Endothelial cell of umbilical vein (primary cell): ENCODE results near the gene MSL2. TPM values are rescaled to one million over a fixed set of nuclear protein-coding genes. Genes with fewer than 3 reads are reported as not detected.

Experiments
- BruUV-seq: library from RNA; stranded (reverse); fragments of 400-500 nt; replicated peaks from 2 replicates; lab custom pipeline; 2021; lab: Mats Ljungman, UMichigan
- CTCF ChIA-PET: fragments of 300-600, 350-600 bp; sonication (Branson Sonifier 250); formaldehyde crosslinking; loops from one replicate; lab custom pipeline; 2021; ENCODE audit warnings: antibody characterized with exemption, inconsistent platforms; lab: Charles Lee
- POLR2A ChIA-PET: fragments of 300-600, 350-600 bp; sonication (Branson Sonifier 250); formaldehyde crosslinking; loops from one replicate; lab custom pipeline; 2021; ENCODE audit warnings: antibody characterized with exemption, inconsistent platforms; lab: Charles Lee
- DNase-seq: peaks from one replicate; pipeline ENCODE4 v3.0.0-alpha.2; 2011; ENCODE audit warnings: low read depth, low spot score
- FAIRE-seq: peaks from 2 replicates; lab custom pipeline; 2011; peaks lifted over from hg19 to GRCh38; lab: Jason Lieb, UNC
- H2AFZ ChIP-seq: 2 replicates; pipeline ENCODE4 v1.6.0; 2012; ENCODE audit warnings: low read depth, low read length, control low read depth, inconsistent platforms
- H3K27ac ChIP-seq: 2 replicates; pipeline ENCODE4 v1.5.1; 2011; ENCODE audit warnings: low read depth, mild to moderate bottlenecking, control low read depth, low read length, moderate library complexity; ENCODE audit not compliant: insufficient read depth
- H3K27me3 ChIP-seq, 2 experiments: 2 replicates each; pipeline versions ENCODE4 v1.6.0 to v1.6.1; 2011; ENCODE audit warnings: low read length in 2 of 2, mixed read lengths in 1 of 2; ENCODE audit not compliant: control insufficient read depth in 2 of 2, insufficient read depth in 2 of 2
- H3K36me3 ChIP-seq, 2 experiments: 2 replicates in 1 of 2; 3 replicates in 1 of 2; pipeline ENCODE4 v1.5.1; 2011; ENCODE audit warnings: low read length in 2 of 2, mild to moderate bottlenecking in 1 of 2, moderate library complexity in 1 of 2; ENCODE audit not compliant: control insufficient read depth in 2 of 2, insufficient read depth in 2 of 2; ENCODE audit errors: extremely low read depth in 1 of 2
- H3K4me1 ChIP-seq: 3 replicates; pipeline ENCODE4 v1.5.1; 2011; ENCODE audit warnings: mild to moderate bottlenecking, low read length; ENCODE audit not compliant: control insufficient read depth, insufficient read depth; ENCODE audit errors: extremely low read depth
- H3K4me2 ChIP-seq: 2 replicates; pipeline ENCODE4 v1.6.1; 2011; ENCODE audit warnings: low read length, control low read depth, mixed read lengths; ENCODE audit not compliant: insufficient read depth
- H3K4me3 ChIP-seq, 3 experiments: fragments of 200-600 bp in 1 of 3; sonication (generic), shearing (Covaris generic) in 1 of 3; replicated peaks in 1 of 3; 2 replicates each; pipeline ENCODE4 v1.5.1; 2011 to 2016; ENCODE audit warnings: control low read depth in 3 of 3, low read length in 3 of 3, mild to moderate bottlenecking in 2 of 3, inconsistent platforms in 1 of 3, low read depth in 1 of 3, moderate library complexity in 1 of 3; ENCODE audit not compliant: insufficient read depth in 1 of 3
- H3K79me2 ChIP-seq: 2 replicates; pipeline ENCODE4 v1.6.0; 2012; ENCODE audit warnings: low read length, inconsistent platforms; ENCODE audit not compliant: control insufficient read depth, insufficient read depth
- H3K9ac ChIP-seq: replicated peaks from 2 replicates; pipeline ENCODE3; 2011; ENCODE audit warnings: low read length, control low read depth; ENCODE audit not compliant: insufficient read depth; ENCODE audit errors: extremely low read depth
- H3K9me1 ChIP-seq: replicated peaks from 3 replicates; pipeline ENCODE4 v1.6.0; 2011; ENCODE audit warnings: mild to moderate bottlenecking, low read length; ENCODE audit not compliant: control insufficient read depth, insufficient read depth; ENCODE audit errors: extremely low read depth
- H3K9me3 ChIP-seq: replicated peaks from 2 replicates; pipeline ENCODE4 v1.5.1; 2012; ENCODE audit warnings: low read length, inconsistent platforms; ENCODE audit not compliant: control insufficient read depth, insufficient read depth
- H4K20me1 ChIP-seq: replicated peaks from 2 replicates; pipeline ENCODE3; 2011; ENCODE audit warnings: mild to moderate bottlenecking, low read length; ENCODE audit not compliant: control insufficient read depth, insufficient read depth; ENCODE audit errors: extremely low read depth
- EZH2 ChIP-seq: IDR thresholded peaks from 2 replicates; pipeline ENCODE4 v1.6.1; 2012; ENCODE audit warnings: borderline replicate concordance, low read depth, mild to moderate bottlenecking, moderate library complexity, low read length, inconsistent platforms; ENCODE audit not compliant: severe bottlenecking
- FOS ChIP-seq: IDR thresholded peaks from 2 replicates; pipeline ENCODE4 v1.6.1; 2011; ENCODE audit warnings: mild to moderate bottlenecking, low read length, moderate library complexity, borderline replicate concordance; ENCODE audit not compliant: insufficient read depth
- GATA2 ChIP-seq: IDR thresholded peaks from 2 replicates; pipeline ENCODE4 v1.7.0; 2011; ENCODE audit warnings: low read depth, mild to moderate bottlenecking, moderate library complexity, mixed read lengths, low read length; ENCODE audit not compliant: insufficient read length, insufficient read depth
- JUN ChIP-seq: IDR thresholded peaks from 2 replicates; pipeline ENCODE4 v1.6.1; 2011; ENCODE audit warnings: borderline replicate concordance, low read depth; ENCODE audit not compliant: insufficient read length, insufficient read depth
- MYC ChIP-seq: IDR thresholded peaks from one replicate; pipeline ENCODE4 v1.6.1; 2011; ENCODE audit warnings: mild to moderate bottlenecking, low read depth, low read length
- POLR2A ChIP-seq: IDR thresholded peaks from 2 replicates; pipeline ENCODE4 v1.6.1; 2012; ENCODE audit warnings: low read depth, mild to moderate bottlenecking, control low read depth, low read length
- POLR2AphosphoS5 ChIP-seq: IDR thresholded peaks from 2 replicates; pipeline ENCODE4 v1.6.1; 2012; ENCODE audit warnings: low read depth, mild to moderate bottlenecking, control low read depth, low read length, moderate library complexity; ENCODE audit not compliant: insufficient read depth
- dilution Hi-C: fragments of 300-500 bp; cut with MboI; formaldehyde crosslinking; loops from one replicate; pipeline ENCODE4 v1.15.0; 2019; ENCODE audit warnings: low sequenced_read_pairs; ENCODE audit not compliant: extremely low pct_ligation_motif_present
- intact Hi-C: fragments of 100-400 bp; cut with micrococcal nuclease; formaldehyde crosslinking; loops from one replicate; pipeline ENCODE4 v1.10.0; 2022
- polyA plus RNA-seq, 4 experiments: library from polyadenylated mRNA; depleted of rRNA in 3 of 4; stranded (reverse) in 3 of 4; unstranded in 1 of 4; fragments of >200 nt; gene quantifications; 2 replicates each; pipeline versions ENCODE4 v1.2.1 to v1.2.3, GENCODE V29; 2011 to 2012; ENCODE audit warnings: missing spikeins in 1 of 4
- total RNA-seq: library from RNA; stranded (reverse); gene quantifications from 2 replicates; pipeline ENCODE4 v1.2.3, GENCODE V29; 2021
- TF ChIP-seq, protein P1 (sequence below): IDR thresholded peaks from 2 replicates; pipeline ENCODE4 v1.6.1; 2011; ENCODE audit not compliant: insufficient read depth, insufficient read length
- TF ChIP-seq, protein P2 (sequence below), 2 donors: IDR thresholded peaks; 1 replicate in 1 of 2; 2 replicates in 1 of 2; pipeline ENCODE4 v1.5.1; 2011; ENCODE audit warnings: low read length in 2 of 2, mild to moderate bottlenecking in 2 of 2, moderate library complexity in 2 of 2, control low read depth in 1 of 2, inconsistent platforms in 1 of 2, low read depth in 1 of 2; ENCODE audit not compliant: insufficient read depth in 1 of 2; ENCODE audit errors: extremely low read depth in 1 of 2

The MSL2 gene
- total and polyA plus RNA-seq, 2 donors (not counting 3 experiments of a cell fraction or from before 2014, with no cell fraction given), result 6.7 to 21.9 TPM

DNA sequence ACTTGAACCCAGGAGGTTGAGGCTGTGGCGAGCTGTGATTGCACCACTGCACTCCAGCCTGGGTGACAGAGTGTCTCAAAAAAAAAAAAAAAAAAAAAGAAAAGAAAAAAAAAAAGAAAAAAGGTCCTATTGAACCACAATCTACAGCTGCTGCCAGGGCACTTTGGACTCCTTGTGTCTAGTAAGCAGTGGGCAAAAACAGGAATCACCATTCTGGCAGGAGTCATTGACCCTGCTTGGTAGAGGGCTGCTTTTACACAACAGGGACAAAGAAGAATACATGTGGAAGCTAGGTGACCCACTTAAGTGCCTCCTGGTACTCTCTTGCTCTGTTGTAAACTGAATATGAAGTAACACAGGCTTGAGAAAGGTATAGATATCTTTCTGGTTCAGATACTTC, 39.4 kb upstream of the MSL2 start:
- TF ChIP-seq FOS, result no peak
- no peak for TF ChIP-seq POLR2AphosphoS5
- TF ChIP-seq, protein P1, sequence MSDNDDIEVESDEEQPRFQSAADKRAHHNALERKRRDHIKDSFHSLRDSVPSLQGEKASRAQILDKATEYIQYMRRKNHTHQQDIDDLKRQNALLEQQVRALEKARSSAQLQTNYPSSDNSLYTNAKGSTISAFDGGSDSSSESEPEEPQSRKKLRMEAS, result no peak
- TF ChIP-seq GATA2, result no peak
- TF ChIP-seq, protein P2, sequence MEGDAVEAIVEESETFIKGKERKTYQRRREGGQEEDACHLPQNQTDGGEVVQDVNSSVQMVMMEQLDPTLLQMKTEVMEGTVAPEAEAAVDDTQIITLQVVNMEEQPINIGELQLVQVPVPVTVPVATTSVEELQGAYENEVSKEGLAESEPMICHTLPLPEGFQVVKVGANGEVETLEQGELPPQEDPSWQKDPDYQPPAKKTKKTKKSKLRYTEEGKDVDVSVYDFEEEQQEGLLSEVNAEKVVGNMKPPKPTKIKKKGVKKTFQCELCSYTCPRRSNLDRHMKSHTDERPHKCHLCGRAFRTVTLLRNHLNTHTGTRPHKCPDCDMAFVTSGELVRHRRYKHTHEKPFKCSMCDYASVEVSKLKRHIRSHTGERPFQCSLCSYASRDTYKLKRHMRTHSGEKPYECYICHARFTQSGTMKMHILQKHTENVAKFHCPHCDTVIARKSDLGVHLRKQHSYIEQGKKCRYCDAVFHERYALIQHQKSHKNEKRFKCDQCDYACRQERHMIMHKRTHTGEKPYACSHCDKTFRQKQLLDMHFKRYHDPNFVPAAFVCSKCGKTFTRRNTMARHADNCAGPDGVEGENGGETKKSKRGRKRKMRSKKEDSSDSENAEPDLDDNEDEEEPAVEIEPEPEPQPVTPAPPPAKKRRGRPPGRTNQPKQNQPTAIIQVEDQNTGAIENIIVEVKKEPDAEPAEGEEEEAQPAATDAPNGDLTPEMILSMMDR (IDR thresholded peaks at IDR 0.05; ENCODE audit: extremely low read depth in 1 of 2, insufficient read depth in 1 of 2, low read depth in 1 of 2, low read length in 2 of 2), result no peak
- TF ChIP-seq MYC, result no peak
- TF ChIP-seq EZH2, result no peak
- no peak for TF ChIP-seq POLR2A
- no peak for TF ChIP-seq JUN
- FAIRE-seq (no peak), DNase-seq (no peak)
- POLR2A ChIA-PET, result no interaction called here
- Histone ChIP-seq H3K9ac (no peak overlapping the region), H3K4me1 (no peaks in the 10 kb centered on the region), H3K36me3 (no peaks in the 10 kb centered on the region), H3K27ac (no peak overlapping the region), H3K4me2 (no peak overlapping the region), H4K20me1 (no peaks in the 10 kb centered on the region), H3K79me2 (no peaks in the 10 kb centered on the region), H3K27me3 (peaks cover 5 to 10% of the 10 kb centered on the region in 2 experiments), H3K9me1 (no peaks in the 10 kb centered on the region), H3K4me3 (no peak overlapping the region), H3K9me3 (no peaks in the 10 kb centered on the region), H2AFZ (no peak overlapping the region)
- dilution Hi-C loops (no loop called here), intact Hi-C loops (no loop called here)
- CTCF ChIA-PET, result interaction anchor here (0.8 kb wide), 1 partner anchor 67 kb away, joined by 3 read pairs; no protein-coding TSS in a partner anchor
- BruUV-seq, result no TSS peak
